ENCODE results near the gene DNER.

- TF ChIP-seq CTCF (IDR thresholded peaks at IDR 0.05) = peak; percentile 52 to 92 (median 75)
- no peak for TF ChIP-seq POLR2A (IDR thresholded peaks at IDR 0.05)
These were observed 127.3 kb downstream of the DNER start for GRCh38 chr2:229586746-229587705.
